Measurements from ENCODE around the gene REXO1. TPM values are rescaled to one million over a fixed set of nuclear protein-coding genes. Genes with fewer than 3 reads are reported as not detected.

The REXO1 gene
- total RNA-seq, 1 experiment from 2014 or later, result 25.8 TPM

DNA sequence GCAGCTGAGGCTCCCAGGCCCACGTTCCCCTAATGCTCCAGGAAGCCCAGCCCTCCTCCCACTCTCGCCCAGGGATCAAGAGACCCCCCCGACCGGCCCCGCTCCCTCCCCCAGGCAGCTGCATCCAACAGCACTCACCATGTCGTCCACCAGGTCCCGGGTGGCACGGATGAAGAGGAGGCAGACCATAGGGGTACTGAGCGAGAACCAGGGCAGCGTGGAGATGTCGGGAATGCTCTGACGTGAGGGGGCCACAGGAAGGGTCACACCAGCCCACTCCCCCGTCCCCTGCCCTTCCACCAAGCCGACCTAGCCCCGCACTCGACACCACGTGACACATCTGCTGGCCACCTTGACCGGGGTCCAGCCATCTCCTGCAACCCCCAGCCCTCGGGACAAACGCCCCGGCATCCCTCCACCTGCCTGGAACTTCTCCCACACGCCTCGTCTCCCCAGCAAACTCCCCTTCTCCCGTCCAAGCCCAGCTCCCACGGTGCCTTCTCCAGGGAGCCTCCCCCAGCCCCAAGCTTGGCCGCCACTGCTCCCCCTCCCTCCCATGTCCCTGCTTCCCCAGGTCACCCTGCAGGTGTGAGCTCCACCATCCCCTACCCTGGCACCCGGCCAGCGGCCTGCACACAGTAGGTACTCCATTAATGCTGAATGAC is 41.1 kb downstream of the REXO1 start:
- no peak for DNase-seq
- TF ChIP-seq, protein P1, sequence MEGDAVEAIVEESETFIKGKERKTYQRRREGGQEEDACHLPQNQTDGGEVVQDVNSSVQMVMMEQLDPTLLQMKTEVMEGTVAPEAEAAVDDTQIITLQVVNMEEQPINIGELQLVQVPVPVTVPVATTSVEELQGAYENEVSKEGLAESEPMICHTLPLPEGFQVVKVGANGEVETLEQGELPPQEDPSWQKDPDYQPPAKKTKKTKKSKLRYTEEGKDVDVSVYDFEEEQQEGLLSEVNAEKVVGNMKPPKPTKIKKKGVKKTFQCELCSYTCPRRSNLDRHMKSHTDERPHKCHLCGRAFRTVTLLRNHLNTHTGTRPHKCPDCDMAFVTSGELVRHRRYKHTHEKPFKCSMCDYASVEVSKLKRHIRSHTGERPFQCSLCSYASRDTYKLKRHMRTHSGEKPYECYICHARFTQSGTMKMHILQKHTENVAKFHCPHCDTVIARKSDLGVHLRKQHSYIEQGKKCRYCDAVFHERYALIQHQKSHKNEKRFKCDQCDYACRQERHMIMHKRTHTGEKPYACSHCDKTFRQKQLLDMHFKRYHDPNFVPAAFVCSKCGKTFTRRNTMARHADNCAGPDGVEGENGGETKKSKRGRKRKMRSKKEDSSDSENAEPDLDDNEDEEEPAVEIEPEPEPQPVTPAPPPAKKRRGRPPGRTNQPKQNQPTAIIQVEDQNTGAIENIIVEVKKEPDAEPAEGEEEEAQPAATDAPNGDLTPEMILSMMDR (conservative IDR thresholded peaks at IDR 0.05), result no peak
- no peak for TF ChIP-seq EZH2 (IDR thresholded peaks at IDR 0.05; ENCODE audit: low read depth)
- no TSS peak for BruUV-seq (replicated peaks)
- H3F3A ChIP-seq (ENCODE audit: insufficient read depth, low read depth), result peaks cover 8% of the 10 kb centered on the region; the same call in 1 of the 2 replicates
- H3K4me1 ChIP-seq (replicated peaks; ENCODE audit: insufficient read depth), result 0 out of 2 replicates have a peak, but pooled peaks cover 4% of the 10 kb centered on the region
- intact Hi-C loops (cut with micrococcal nuclease; ENCODE audit: unreplicated experiment), result no loop called here
- H3K79me2 ChIP-seq (ENCODE audit: low read depth), result no peaks in the 10 kb centered on the region
- no peaks in the 10 kb centered on the region for H3K9me2 ChIP-seq (ENCODE audit: insufficient read depth)
- H4K20me1 ChIP-seq (ENCODE audit: insufficient read depth), result no peaks in the 10 kb centered on the region
- no peak overlapping the region for H2AFZ ChIP-seq
- H3K36me3 ChIP-seq (ENCODE audit: low read depth), result no peaks in the 10 kb centered on the region
- H3K4me2 ChIP-seq, result no peak overlapping the region
- POLR2A ChIA-PET (ENCODE audit: unreplicated experiment), result no interaction called here
- no peaks in the 10 kb centered on the region for H3K9me3 ChIP-seq (ENCODE audit: insufficient read depth, low read depth)
- H3K27me3 ChIP-seq (ENCODE audit: insufficient read depth, low read depth), result no peaks in the 10 kb centered on the region
- no peak overlapping the region for H3K4me3 ChIP-seq
- no peak overlapping the region for H3K27ac ChIP-seq
- CTCF ChIA-PET, result no interaction called here

DNA sequence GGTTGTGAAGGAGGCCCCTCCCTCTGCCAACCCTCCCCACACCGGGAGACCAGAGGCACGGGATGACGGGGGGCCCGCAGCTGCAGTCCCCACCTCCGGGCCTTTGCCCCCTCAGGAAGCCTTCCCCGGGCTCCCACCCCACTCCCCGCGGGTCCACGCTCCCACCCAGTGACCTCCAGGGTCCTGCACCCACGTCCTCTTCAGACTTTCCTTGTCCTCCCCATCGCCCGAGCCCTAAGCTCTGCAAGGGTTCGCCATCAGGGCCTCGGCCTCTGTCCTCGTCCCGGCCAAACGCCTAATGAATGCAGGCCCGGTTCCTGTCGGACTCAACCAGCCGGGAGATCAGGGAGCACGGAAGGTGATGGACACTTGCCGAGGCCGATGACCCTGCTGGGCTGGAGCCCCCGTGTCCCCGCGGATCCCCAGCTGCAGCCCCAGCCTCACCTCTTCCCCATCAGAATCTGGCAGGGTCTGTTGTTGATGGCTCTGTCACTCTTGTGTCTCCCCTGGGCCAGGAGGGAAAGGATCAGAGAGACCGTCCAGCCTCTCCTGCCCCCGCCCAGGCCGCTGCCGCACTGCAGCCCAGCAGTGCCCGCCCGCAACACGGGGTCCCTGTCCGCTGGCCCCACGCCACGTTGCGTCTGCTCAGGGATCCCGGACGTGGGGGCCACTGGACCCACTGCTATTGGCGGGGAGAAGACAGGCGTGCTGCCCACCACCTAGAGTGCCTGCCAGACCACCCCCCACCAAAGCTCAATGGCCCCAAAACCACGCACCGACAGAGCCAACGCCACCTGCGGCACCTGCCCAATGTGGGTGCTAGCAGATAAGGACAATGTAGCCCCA is 41.9 kb downstream of the REXO1 start:
- BruUV-seq (replicated peaks), result no TSS peak
- H3K36me3 ChIP-seq (ENCODE audit: low read depth), result no peaks in the 10 kb centered on the region
- intact Hi-C loops (cut with micrococcal nuclease; ENCODE audit: unreplicated experiment), result no loop called here
- no peak overlapping the region for H3K4me3 ChIP-seq
- no peak for TF ChIP-seq EZH2 (IDR thresholded peaks at IDR 0.05; ENCODE audit: low read depth)
- TF ChIP-seq, protein P1 (conservative IDR thresholded peaks at IDR 0.05), result no peak
- H3K79me2 ChIP-seq (ENCODE audit: low read depth), result no peaks in the 10 kb centered on the region
- H3K4me1 ChIP-seq (replicated peaks; ENCODE audit: insufficient read depth), result no peaks in the 10 kb centered on the region
- DNase-seq, result no peak
- H3K27ac ChIP-seq, result no peak overlapping the region
- no peak overlapping the region for H2AFZ ChIP-seq
- H3K9me3 ChIP-seq (ENCODE audit: insufficient read depth, low read depth), result no peaks in the 10 kb centered on the region
- H4K20me1 ChIP-seq (ENCODE audit: insufficient read depth), result no peaks in the 10 kb centered on the region
- H3F3A ChIP-seq (ENCODE audit: insufficient read depth, low read depth), result peaks cover 4% of the 10 kb centered on the region; the same call in 1 of the 2 replicates
- no peaks in the 10 kb centered on the region for H3K27me3 ChIP-seq (ENCODE audit: insufficient read depth, low read depth)
- no peaks in the 10 kb centered on the region for H3K9me2 ChIP-seq (ENCODE audit: insufficient read depth)
- POLR2A ChIA-PET (ENCODE audit: unreplicated experiment), result no interaction called here
- no peak overlapping the region for H3K4me2 ChIP-seq
- CTCF ChIA-PET, result no interaction called here

DNA sequence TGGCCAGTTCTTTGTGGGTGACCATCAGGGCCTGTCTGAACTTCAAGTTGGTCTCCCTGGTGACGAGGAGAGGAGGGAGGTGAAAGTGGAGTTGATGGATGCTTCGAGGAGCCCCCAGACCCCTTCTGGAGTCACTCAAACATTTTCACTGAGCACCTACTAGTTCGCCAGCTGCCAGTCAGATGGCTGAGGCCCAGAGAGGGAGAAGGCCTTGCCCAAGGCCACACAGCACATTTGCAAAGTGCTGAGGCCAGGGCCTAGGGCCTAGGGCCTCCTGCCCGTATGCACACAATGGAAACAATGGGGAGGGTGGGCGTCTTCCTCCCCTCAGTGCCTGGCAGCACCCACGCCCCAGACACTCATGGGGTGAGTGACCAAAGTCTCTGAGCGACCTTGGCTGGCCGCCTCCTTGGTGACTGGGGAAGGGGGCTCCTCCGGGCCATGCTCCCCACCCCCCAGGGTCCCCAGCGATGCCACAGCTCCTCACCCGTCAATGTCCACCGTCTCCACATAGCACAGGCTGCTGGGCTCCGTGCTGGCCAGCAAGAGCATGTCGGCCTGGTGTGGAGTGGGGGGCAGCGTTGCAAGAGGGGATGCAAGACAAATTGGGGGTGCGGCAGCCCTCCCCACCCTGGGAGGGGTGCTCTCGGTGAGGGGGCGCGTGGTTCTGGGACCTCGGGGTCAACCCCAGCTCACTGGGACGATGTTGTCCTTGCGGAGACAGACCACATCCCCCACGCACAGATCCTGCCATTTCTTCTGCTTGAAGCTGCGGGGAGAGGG is 42.7 kb downstream of the REXO1 start:
- Histone ChIP-seq H2AFZ (no peak overlapping the region), H3K36me3 (ENCODE audit: low read depth) (no peaks in the 10 kb centered on the region), H3K4me1 (replicated peaks; ENCODE audit: insufficient read depth) (no peaks in the 10 kb centered on the region), H3F3A (ENCODE audit: insufficient read depth, low read depth) (no peaks in the 10 kb centered on the region; the same call in 1 of the 2 replicates), H3K9me3 (ENCODE audit: insufficient read depth, low read depth) (no peaks in the 10 kb centered on the region), H3K27me3 (ENCODE audit: insufficient read depth, low read depth) (no peaks in the 10 kb centered on the region), H4K20me1 (ENCODE audit: insufficient read depth) (no peaks in the 10 kb centered on the region), H3K79me2 (ENCODE audit: low read depth) (no peaks in the 10 kb centered on the region), H3K9me2 (ENCODE audit: insufficient read depth) (no peaks in the 10 kb centered on the region), H3K27ac (no peak overlapping the region), H3K4me3 (no peak overlapping the region), H3K4me2 (no peak overlapping the region)
- ChIA-PET CTCF (no interaction called here), POLR2A (ENCODE audit: unreplicated experiment) (no interaction called here)
- BruUV-seq (replicated peaks), result no TSS peak
- intact Hi-C loops (cut with micrococcal nuclease; ENCODE audit: unreplicated experiment), result no loop called here
- DNase-seq, result no peak
- TF ChIP-seq, protein P1 (conservative IDR thresholded peaks at IDR 0.05), result no peak
- no peak for TF ChIP-seq EZH2 (IDR thresholded peaks at IDR 0.05; ENCODE audit: low read depth)

Data from PC-9 (cell line).